ENCODE measurements around the gene ITIH6.
A peak's percentile ranks its signal among the peaks of the same experiment; 100 is the strongest.
"Not testable (repeated sequence)": the region's sequence is repeated elsewhere in the genome, so short reads cannot be mapped to it uniquely, and the experiment has no call there.

ITIH6 gene

GRCh38 chrX:54794795-54795194 is 3.3 kb downstream of the ITIH6 start:
- DNase-seq, result no peak

- DNase-seq, result no peak
These were observed 4.0 kb downstream of the ITIH6 start for GRCh38 chrX:54794028-54794427.

- DNase-seq, result not testable (repeated sequence)
These were observed 8.7 kb downstream of the ITIH6 start for GRCh38 chrX:54789405-54789804.

GRCh38 chrX:54788446-54788845 is 9.6 kb downstream of the ITIH6 start:
- no peak for DNase-seq

- DNase-seq, result peak in 1 of 2 experiments; percentile 1
These were observed 11.1 kb downstream of the ITIH6 start for GRCh38 chrX:54786967-54787366.

GRCh38 chrX:54785901-54786300 is 12.2 kb downstream of the ITIH6 start:
- no peak for DNase-seq

- no peak for DNase-seq
These were observed 20.9 kb downstream of the ITIH6 start for GRCh38 chrX:54776987-54777672.

- DNase-seq, result no peak
These were observed 22.0 kb downstream of the ITIH6 start for GRCh38 chrX:54776061-54776460.

- DNase-seq, result not testable (repeated sequence)
These were observed 23.5 kb downstream of the ITIH6 start for GRCh38 chrX:54774391-54775094.

- no peak for DNase-seq
These were observed 39.7 kb downstream of the ITIH6 start for GRCh38 chrX:54758114-54759055.

- DNase-seq, result no peak
These were observed 43.2 kb downstream of the ITIH6 start for GRCh38 chrX:54754854-54755253.

- DNase-seq, result no peak
These were observed 49.4 kb downstream of the ITIH6 start for GRCh38 chrX:54748626-54749025.

GRCh38 chrX:54747733-54748393 is 50.2 kb downstream of the ITIH6 start:
- no peak for DNase-seq

GRCh38 chrX:54746928-54747327 is 51.1 kb downstream of the ITIH6 start:
- DNase-seq, result no peak

GRCh38 chrX:54745676-54746075 is 52.4 kb downstream of the ITIH6 start:
- no peak for DNase-seq

GRCh38 chrX:54738567-54738966 is 59.5 kb downstream of the ITIH6 start:
- DNase-seq, result not testable (repeated sequence)

GRCh38 chrX:54736298-54736942 is 61.6 kb downstream of the ITIH6 start:
- not testable (repeated sequence) for DNase-seq

- peak in 1 of 2 experiments; percentile 38 for DNase-seq
These were observed 76.6 kb downstream of the ITIH6 start for GRCh38 chrX:54721424-54721823.

GRCh38 chrX:54715621-54716020 is 82.4 kb downstream of the ITIH6 start:
- DNase-seq, result no peak

- DNase-seq, result no peak
These were observed 83.6 kb downstream of the ITIH6 start for GRCh38 chrX:54714424-54714823.

- DNase-seq, result no peak
These were observed 86.3 kb downstream of the ITIH6 start for GRCh38 chrX:54711735-54712134.

GRCh38 chrX:54710920-54711319 is 87.1 kb downstream of the ITIH6 start:
- DNase-seq, result no peak

Measured in SW 1271 (cell line).